Measurements from ENCODE around the gene PTGDS. TPM values are rescaled to one million over a fixed set of nuclear protein-coding genes. Genes with fewer than 3 reads are reported as not detected.

The PTGDS gene
- total and polyA plus RNA-seq, 4 donors, result 0.23 to 15.2 (median 6.4) TPM

DNA sequence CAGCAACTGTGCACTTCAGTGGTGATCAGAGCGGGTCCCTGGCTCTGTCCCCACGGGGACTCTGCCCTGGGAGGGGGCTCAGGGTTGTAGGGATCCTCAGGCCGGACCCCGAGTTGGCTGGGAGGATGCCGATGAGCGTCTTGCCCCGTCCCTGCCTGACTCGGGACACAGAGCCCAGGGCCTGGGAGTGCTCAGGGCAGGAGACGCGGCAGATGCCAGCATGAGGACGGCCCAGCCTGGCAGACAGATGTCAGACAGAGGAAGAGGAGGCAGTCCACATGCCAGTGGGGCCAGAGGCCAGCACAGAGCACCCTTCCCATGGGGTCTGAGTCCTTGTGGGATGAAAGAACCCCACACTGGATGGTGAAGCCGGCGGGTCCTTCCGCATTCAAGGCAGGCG lies 14.0 kb upstream of the PTGDS start (continued):
- TF ChIP-seq, protein P1, sequence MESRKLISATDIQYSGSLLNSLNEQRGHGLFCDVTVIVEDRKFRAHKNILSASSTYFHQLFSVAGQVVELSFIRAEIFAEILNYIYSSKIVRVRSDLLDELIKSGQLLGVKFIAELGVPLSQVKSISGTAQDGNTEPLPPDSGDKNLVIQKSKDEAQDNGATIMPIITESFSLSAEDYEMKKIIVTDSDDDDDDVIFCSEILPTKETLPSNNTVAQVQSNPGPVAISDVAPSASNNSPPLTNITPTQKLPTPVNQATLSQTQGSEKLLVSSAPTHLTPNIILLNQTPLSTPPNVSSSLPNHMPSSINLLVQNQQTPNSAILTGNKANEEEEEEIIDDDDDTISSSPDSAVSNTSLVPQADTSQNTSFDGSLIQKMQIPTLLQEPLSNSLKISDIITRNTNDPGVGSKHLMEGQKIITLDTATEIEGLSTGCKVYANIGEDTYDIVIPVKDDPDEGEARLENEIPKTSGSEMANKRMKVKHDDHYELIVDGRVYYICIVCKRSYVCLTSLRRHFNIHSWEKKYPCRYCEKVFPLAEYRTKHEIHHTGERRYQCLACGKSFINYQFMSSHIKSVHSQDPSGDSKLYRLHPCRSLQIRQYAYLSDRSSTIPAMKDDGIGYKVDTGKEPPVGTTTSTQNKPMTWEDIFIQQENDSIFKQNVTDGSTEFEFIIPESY (IDR thresholded peaks at IDR 0.05), result no peak

DNA sequence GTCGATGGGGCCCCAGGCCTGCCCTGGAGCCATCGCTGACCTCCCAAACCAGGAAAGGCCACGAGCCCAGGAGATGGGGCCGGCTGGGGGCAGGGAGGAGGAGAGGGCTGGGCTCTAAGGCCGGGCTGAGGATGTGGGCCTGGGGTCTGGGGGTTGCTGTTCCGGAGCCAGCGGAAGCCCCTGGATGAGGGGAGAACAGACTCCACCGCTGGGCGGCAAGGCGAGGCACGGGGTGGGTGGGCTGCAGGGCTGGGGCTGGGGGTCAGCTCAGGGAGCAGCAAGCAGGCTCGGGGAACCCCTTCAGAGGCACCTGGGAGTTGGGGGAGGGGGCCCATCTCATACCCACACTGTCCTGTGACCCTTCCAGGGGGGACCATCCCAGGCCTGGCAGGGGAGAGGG lies 13.6 kb upstream of the PTGDS start:
- Histone ChIP-seq H3K36me3 (ENCODE audit: control insufficient read depth in 4 of 4, insufficient read depth in 3 of 4, low read depth in 1 of 4, low read length in 3 of 4) (no peaks in the 10 kb centered on the region), H3K4me3 (ENCODE audit: low read depth in 1 of 3, low read length in 3 of 3) (no peak overlapping the region), H3K27ac (ENCODE audit: low read depth in 1 of 2, low read length in 2 of 2) (no peak overlapping the region), H3K4me1 (ENCODE audit: control insufficient read depth in 4 of 4, insufficient read depth in 4 of 4, low read length in 3 of 4) (peaks cover 0 to 2% (median 0%) of the 10 kb centered on the region in 4 donors), H3K27me3 (ENCODE audit: control insufficient read depth in 4 of 4, insufficient read depth in 4 of 4, low read length in 3 of 4) (no peaks in the 10 kb centered on the region), H3K9ac (ENCODE audit: low read depth in 1 of 2, low read length in 2 of 2) (no peak overlapping the region), H3K9me3 (ENCODE audit: control insufficient read depth in 4 of 4, low read length in 3 of 4) (no peaks in the 10 kb centered on the region)
- DNase-seq (ENCODE audit: low spot score), result no peak
- WGBS, result 91% methylated on average over 12 of the region's 12 CpGs
- TF ChIP-seq SP1 (IDR thresholded peaks at IDR 0.05), result no peak
- TF ChIP-seq EGR1 (IDR thresholded peaks at IDR 0.05; ENCODE audit: low read depth in 2 of 2), result no peak
- TF ChIP-seq FOXA1 (IDR thresholded peaks at IDR 0.05), result no peak

DNA sequence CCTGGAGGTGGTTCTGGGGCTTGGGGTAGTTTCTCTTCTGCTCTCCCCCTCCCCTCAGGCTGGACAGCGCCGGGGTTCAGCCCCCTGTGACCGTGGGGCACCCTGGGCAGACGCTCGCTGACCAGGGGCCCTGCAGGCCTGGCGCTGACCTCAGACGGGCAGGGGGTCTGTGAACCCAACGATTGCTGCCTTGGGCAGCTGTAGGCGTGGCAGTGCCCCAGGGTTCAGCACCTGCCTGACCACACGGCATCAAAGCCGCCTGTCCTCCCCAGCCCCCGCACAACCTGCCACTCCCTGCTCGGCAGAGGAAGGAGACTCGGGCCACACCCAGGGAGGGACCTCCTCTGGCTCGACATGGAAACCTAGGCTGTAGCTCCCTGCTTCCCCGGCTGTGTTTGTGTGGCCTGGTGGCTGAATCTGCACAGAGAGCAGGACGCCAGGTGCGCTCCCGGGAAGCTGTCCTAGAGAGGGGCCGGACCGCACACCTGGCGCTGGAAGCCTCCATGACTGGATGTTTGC lies 13.1 kb upstream of the PTGDS start:
- DNase-seq (ENCODE audit: low spot score), result no peak
- TF ChIP-seq, protein P2, sequence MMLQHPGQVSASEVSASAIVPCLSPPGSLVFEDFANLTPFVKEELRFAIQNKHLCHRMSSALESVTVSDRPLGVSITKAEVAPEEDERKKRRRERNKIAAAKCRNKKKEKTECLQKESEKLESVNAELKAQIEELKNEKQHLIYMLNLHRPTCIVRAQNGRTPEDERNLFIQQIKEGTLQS (IDR thresholded peaks at IDR 0.05), result no peak
- TF ChIP-seq YY1 (IDR thresholded peaks at IDR 0.05) (no peak), NR2F2 (IDR thresholded peaks at IDR 0.05) (no peak), RAD21 (IDR thresholded peaks at IDR 0.05) (no peak), RXRA (IDR thresholded peaks at IDR 0.05) (no peak), HNF4G (IDR thresholded peaks at IDR 0.05) (no peak), HNF4A (conservative IDR thresholded peaks at IDR 0.05) (no peak)
- TF ChIP-seq, protein P3, sequence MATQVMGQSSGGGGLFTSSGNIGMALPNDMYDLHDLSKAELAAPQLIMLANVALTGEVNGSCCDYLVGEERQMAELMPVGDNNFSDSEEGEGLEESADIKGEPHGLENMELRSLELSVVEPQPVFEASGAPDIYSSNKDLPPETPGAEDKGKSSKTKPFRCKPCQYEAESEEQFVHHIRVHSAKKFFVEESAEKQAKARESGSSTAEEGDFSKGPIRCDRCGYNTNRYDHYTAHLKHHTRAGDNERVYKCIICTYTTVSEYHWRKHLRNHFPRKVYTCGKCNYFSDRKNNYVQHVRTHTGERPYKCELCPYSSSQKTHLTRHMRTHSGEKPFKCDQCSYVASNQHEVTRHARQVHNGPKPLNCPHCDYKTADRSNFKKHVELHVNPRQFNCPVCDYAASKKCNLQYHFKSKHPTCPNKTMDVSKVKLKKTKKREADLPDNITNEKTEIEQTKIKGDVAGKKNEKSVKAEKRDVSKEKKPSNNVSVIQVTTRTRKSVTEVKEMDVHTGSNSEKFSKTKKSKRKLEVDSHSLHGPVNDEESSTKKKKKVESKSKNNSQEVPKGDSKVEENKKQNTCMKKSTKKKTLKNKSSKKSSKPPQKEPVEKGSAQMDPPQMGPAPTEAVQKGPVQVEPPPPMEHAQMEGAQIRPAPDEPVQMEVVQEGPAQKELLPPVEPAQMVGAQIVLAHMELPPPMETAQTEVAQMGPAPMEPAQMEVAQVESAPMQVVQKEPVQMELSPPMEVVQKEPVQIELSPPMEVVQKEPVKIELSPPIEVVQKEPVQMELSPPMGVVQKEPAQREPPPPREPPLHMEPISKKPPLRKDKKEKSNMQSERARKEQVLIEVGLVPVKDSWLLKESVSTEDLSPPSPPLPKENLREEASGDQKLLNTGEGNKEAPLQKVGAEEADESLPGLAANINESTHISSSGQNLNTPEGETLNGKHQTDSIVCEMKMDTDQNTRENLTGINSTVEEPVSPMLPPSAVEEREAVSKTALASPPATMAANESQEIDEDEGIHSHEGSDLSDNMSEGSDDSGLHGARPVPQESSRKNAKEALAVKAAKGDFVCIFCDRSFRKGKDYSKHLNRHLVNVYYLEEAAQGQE (IDR thresholded peaks at IDR 0.05), result no peak
- 66% methylated on average over 22 of the region's 22 CpGs for WGBS
- H3K4me3 ChIP-seq (ENCODE audit: low read depth in 1 of 3, low read length in 3 of 3), result no peak overlapping the region
- H3K27me3 ChIP-seq (ENCODE audit: control insufficient read depth in 4 of 4, insufficient read depth in 4 of 4, low read length in 3 of 4), result no peaks in the 10 kb centered on the region
- H3K9ac ChIP-seq (ENCODE audit: low read depth in 1 of 2, low read length in 2 of 2), result no peak overlapping the region
- no peak overlapping the region for H3K27ac ChIP-seq (ENCODE audit: low read depth in 1 of 2, low read length in 2 of 2)
- peaks cover 0 to 2% (median 0%) of the 10 kb centered on the region in 4 donors for H3K4me1 ChIP-seq (ENCODE audit: control insufficient read depth in 4 of 4, insufficient read depth in 4 of 4, low read length in 3 of 4)
- no peaks in the 10 kb centered on the region for H3K9me3 ChIP-seq (ENCODE audit: control insufficient read depth in 4 of 4, low read length in 3 of 4)
- no peaks in the 10 kb centered on the region for H3K36me3 ChIP-seq (ENCODE audit: control insufficient read depth in 4 of 4, insufficient read depth in 3 of 4, low read depth in 1 of 4, low read length in 3 of 4)
